Skeletal muscle satellite cell (primary cell): ENCODE measurements around the gene SIK3. TPM values are rescaled to one million over a fixed set of nuclear protein-coding genes. Genes with fewer than 3 reads are reported as not detected.
"Not testable (repeated sequence)": the region's sequence is repeated elsewhere in the genome, so short reads cannot be mapped to it uniquely, and the experiment has no call there.

Experiments
- H3K27me3 ChIP-seq: 2 replicates; pipeline ENCODE4 v1.7.0; 2013; ENCODE audit warnings: low read length; ENCODE audit not compliant: control insufficient read depth, insufficient read depth
- H3K36me3 ChIP-seq: 2 replicates; pipeline ENCODE4 v1.7.0; 2013; ENCODE audit warnings: mild to moderate bottlenecking, control low read depth, low read length; ENCODE audit not compliant: insufficient read depth
- H3K4me1 ChIP-seq: 2 replicates; pipeline ENCODE4 v1.7.0; 2013; ENCODE audit warnings: low read length; ENCODE audit not compliant: control insufficient read depth, insufficient read depth
- H3K4me2 ChIP-seq: 2 replicates; pipeline ENCODE4 v1.7.0; 2013; ENCODE audit warnings: mild to moderate bottlenecking, low read length
- H3K4me3 ChIP-seq: 2 replicates; pipeline ENCODE4 v1.7.0; 2013; ENCODE audit warnings: low read length
- H3K9ac ChIP-seq: 2 replicates; pipeline ENCODE4 v1.7.0; 2013; ENCODE audit warnings: mild to moderate bottlenecking, low read depth, low read length, moderate library complexity
- H3K9me3 ChIP-seq: replicated peaks from 2 replicates; pipeline ENCODE4 v1.7.0; 2013; ENCODE audit warnings: mild to moderate bottlenecking, control low read depth, low read length
- total RNA-seq: library from RNA; depleted of rRNA; stranded (reverse); fragments of >200 nt; gene quantifications from 2 replicates; pipeline ENCODE4 v1.2.3, GENCODE V29; 2012; rRNA removed

SIK3 gene
- total RNA-seq = 10.9 and 14.0 TPM in 2 replicates

DNA sequence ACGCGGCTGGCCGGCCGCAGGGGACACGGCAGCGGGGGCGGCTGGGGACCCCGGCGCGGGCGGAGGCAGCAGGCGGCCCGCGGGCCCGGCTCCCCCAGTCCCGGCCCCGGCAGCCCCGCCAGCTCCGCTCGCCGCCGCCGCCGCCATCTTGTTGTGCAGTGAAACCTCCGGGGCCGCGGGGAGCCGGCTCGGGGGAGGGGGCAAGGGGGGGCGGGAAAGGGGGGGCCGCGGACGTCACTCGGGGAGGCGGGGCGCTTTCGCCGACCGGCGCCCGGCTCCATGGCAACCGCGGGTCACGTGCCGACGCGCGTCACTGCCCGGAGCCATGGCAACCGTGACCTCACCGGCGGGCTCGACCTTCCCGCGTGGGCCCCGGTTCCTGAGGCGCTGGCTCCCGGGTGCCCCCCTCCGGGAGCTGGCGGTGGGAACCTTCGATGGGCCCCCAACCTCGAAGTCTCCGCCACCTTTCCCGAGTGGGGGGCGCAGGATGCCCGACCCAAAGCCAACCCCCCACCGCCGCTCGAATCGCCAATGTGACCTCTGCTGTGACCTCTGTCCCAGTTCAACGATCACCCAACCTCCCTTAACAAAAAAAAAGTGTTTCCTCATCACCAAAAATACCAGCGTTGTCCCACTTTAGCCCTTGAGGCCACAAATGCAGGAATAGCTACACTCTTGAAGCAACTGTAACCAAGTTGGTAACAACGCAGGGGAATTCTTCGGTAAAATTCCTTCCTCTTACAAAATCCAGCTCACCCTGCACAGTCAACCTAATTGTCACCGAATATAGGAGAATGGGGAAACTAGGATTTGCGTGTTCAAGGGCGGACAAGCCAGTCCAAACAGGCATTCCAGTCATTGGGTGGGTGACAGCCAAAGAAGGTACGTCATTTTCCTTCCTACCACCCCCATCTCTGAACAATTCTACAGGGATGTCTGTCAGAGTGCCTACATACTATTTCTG, at the start of gene SIK3:
SIK3 (minus strand) TSS at position 160 of the 964 bp plus-strand sequence; CDS start at position 147, 13 bp downstream.
- H3K4me3 ChIP-seq = peak within 1 kb of the TSS; percentile 94

DNA sequence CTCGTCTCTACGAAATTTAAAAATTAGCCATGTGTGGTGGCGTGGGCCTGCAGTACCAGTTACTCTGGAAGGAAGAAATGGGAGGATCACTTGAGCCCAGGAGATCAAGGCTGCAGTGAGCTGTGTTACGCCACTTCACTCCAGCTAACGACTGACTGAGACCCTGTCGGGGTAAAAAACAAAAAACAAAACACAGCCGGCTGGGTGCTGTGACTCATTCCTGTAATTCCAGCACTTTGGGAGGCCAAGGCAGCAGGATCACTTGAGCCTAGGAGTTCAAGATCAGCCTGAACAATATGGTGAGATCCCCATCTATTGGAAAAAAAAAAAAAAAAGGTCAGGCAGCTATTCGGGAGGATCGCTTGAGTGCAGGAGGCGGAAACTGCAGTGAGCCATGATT, 48.3 kb upstream of the SIK3 start:
- Histone ChIP-seq H3K9me3 (no peaks in the 10 kb centered on the region), H3K36me3 (peaks cover 19% of the 10 kb centered on the region), H3K9ac (no peak overlapping the region), H3K4me2 (peak overlapping the region; percentile 86), H3K4me1 (peaks cover 21% of the 10 kb centered on the region), H3K27me3 (no peaks in the 10 kb centered on the region), H3K4me3 (peak overlapping the region; percentile 81)

More for the DNA sequence above, at the start of gene SIK3:
- peak within 1 kb of the TSS; percentile 96 for H3K9ac ChIP-seq
- no peaks in the 10 kb centered on the region for H3K9me3 ChIP-seq
- peaks cover 37% of the 10 kb centered on the region for H3K4me1 ChIP-seq
- H3K36me3 ChIP-seq = no peaks in the 10 kb centered on the region
- H3K4me2 ChIP-seq = peak within 1 kb of the TSS; percentile 90
- no peaks in the 10 kb centered on the region for H3K27me3 ChIP-seq

DNA sequence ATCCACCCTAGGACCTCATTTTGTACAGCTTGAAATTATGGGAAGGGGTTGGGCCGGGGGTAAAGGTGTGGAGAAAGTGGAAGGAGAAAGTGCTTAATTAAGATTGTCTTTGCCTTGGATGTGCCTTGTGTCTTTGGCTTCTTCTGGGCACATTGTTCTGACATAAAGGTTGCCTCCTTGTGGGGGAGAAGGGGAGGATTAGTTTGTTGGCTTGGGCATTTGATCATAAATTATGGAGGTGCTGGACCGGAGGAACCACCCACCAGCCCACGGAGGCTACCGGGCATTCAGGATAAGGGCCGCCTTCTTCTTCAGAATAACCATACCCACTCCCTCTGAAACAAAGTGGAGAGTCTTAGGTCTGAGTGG, 47.1 kb upstream of the SIK3 start:
- peak overlapping the region; percentile 88 for H3K9ac ChIP-seq
- peaks cover 21% of the 10 kb centered on the region for H3K4me1 ChIP-seq

DNA sequence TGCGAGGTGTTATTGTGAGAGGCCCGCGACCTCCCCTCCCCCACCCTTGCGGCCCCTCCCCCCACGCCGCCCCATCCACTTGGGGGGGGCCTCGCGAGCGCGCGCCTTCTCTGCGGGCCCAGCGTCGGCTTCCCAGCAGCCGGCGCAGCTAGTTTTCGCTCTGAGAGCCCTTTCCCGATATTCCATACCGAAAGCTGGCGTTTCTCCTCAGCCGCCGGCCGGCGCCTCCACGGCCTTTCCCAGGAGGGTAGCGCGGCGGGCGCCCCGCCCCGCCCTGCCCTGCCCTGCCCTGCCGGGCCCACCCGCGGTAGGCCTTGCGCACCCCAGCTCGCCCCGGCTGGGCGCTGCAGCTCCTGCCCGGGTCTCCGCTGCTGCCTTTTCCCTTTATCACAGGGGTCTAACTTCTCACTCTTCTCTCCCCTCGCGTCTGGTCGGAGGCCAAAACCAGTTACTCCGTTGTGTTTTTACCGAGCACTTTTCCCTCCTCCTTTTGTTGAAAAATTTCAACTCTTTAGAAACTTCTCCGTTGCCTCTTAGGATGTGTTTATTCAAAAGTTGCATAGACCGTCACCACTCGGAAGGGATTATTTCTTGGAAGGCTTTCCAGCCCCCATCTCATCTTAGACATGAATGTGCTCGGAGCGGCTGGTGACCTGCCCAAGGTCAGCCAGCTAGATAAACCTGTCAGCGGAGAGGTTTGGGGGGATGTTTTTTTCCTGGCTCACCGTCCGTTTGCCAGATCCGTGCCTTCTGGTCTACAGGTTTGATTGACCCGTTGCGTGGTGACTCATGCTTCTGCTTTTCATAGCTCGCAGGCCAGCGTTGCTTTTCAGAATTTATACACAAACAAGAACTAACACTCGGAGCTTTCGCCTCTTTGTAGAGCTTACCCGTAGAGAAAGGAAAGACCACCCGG, 46.5 kb upstream of the SIK3 start:
- H3K4me2 ChIP-seq = peak overlapping the region; percentile 86
- no peaks in the 10 kb centered on the region for H3K9me3 ChIP-seq
- peaks cover 19% of the 10 kb centered on the region for H3K36me3 ChIP-seq
- H3K4me1 ChIP-seq = peaks cover 21% of the 10 kb centered on the region
- H3K27me3 ChIP-seq = no peaks in the 10 kb centered on the region
- peak overlapping the region; percentile 81 for H3K4me3 ChIP-seq
- H3K9ac ChIP-seq = peak overlapping the region; percentile 88

More for the DNA sequence above, 47.1 kb upstream of the SIK3 start:
- Histone ChIP-seq H3K27me3 (no peaks in the 10 kb centered on the region), H3K4me2 (peak overlapping the region; percentile 86), H3K9me3 (no peaks in the 10 kb centered on the region), H3K36me3 (peaks cover 19% of the 10 kb centered on the region), H3K4me3 (peak overlapping the region; percentile 81)

DNA sequence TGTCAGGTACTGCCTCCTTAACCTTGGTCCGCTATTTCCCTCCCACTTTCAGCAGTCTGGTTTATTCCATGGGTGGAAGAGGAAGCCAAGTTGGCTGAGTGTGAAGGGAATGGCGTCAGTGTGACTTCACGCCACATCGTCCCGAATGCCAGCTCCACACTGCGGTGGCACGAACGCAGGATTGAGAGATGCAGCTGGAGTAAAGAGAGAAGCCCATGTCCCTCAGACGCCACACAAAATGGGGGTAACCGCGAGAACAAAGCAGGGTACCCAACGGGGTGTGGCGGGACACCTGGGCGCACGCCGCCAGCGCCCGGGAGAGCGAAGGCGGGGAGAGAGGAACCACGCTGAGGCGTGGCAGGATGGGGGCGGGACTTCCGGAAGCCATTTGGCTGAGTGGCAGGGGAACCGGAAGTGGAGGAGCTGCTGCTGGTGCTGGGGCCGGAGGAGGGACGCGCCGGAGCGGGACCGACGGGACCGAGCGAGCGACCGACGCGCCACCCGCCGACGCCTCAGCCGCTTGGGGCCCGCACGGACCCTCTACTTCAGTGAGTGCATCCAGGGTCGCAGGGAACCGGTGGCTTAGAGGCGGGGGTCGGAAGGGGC, 45.7 kb upstream of the SIK3 start, which contains the start of gene PAFAH1B2:
PAFAH1B2 (plus strand) TSS at position 417 of the 606 bp plus-strand sequence. CDS start 8,161 bp downstream, outside the sequence.
- Histone ChIP-seq H3K4me2 (peak within 1 kb of the TSS; percentile 86), H3K4me3 (peak within 1 kb of the TSS; percentile 81), H3K9me3 (no peaks in the 10 kb centered on the region), H3K36me3 (peaks cover 19% of the 10 kb centered on the region), H3K27me3 (no peaks in the 10 kb centered on the region), H3K9ac (peak within 1 kb of the TSS; percentile 88), H3K4me1 (peaks cover 21% of the 10 kb centered on the region)

DNA sequence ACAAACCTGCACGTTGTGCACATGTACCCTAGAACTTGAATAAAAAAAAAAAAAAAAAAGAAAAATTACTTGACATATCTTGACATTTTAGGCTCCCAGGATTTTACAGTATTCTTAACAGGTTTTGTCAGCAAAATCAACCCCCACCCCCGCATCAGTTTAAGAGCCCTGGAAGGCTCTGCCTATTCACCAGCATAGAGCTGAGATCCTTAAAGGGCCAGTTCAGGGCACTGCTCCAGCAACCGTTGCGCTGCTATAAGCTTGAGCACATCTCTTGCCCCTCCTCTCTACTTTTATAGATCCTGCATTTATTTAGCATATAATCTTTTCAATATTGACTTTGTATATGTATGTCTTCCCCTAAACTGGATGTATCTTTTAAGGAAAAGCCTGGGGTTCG, 45.2 kb upstream of the SIK3 start:
- Histone ChIP-seq H3K36me3 (peaks cover 17% of the 10 kb centered on the region), H3K9ac (peak overlapping the region; percentile 88), H3K4me1 (peaks cover 21% of the 10 kb centered on the region), H3K9me3 (no peaks in the 10 kb centered on the region), H3K4me2 (peak overlapping the region; percentile 86), H3K27me3 (no peaks in the 10 kb centered on the region), H3K4me3 (peak overlapping the region; percentile 81)

DNA sequence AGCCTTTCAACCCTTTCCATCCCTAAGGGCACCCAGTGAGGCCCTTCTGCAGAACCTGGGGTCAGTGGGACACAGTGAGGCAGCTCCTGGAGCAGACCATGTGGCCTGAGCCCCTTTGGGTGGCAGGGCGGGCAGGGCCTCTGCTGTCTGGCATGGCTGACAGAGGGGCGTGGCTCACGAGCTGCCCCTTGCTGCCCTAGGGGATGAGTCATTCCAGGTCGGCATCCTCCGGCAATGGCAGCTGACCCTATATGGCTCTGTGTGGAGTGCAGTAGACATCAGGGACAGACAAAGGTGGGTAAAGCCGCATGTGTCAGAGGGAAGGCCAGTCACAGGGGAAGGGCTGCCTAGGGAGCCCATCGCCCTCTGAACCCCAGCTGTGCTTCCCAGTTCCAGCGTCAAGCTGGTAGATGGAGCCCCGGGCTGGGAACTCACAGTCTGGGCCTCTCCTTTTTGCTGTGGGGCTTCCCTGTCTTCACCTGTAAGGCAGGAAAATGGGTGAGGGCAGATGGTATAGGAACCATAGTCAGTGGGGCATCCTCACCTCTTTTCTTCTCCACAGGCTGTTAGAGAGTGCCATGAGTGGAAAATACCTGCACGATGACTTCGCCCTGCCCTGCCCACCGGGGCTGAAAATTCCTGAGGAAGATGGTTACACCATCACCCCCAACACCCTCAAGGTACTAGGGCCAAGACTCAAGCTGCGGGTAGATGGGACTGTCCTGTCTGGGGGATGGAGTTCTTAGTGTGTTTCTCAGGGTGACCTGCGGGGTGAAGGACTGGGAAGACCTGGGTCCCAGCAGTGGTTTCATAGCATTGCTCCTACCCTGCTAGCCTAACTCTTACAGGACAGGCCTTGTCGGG, 39.2 kb upstream of the SIK3 start:
- not testable (repeated sequence) for H3K9me3 ChIP-seq, H3K4me1 ChIP-seq, H3K9ac ChIP-seq, H3K4me2 ChIP-seq, H3K4me3 ChIP-seq, H3K36me3 ChIP-seq, H3K27me3 ChIP-seq

DNA sequence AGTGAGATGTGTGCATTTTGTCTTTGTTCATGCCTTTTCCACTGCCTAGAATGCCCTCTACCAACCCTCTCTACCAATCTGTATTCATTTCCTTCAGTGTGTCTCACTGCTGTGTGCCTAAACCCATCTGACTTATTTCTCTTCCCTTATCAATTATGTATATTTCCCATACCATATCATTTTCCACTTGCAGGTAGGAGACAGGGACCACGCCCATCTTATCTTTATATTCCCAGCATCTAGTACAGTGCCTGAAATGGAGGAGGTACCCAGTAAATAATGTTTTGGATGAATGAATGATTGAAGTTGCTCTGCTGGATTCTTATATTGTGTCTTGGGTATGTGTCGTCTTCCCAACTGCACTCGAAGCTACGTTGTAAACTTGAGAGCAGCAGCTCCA, 36.8 kb upstream of the SIK3 start:
- H3K4me3 ChIP-seq, H3K9ac ChIP-seq, H3K9me3 ChIP-seq, H3K4me2 ChIP-seq, H3K4me1 ChIP-seq, H3K27me3 ChIP-seq, H3K36me3 ChIP-seq: not testable (repeated sequence)

DNA sequence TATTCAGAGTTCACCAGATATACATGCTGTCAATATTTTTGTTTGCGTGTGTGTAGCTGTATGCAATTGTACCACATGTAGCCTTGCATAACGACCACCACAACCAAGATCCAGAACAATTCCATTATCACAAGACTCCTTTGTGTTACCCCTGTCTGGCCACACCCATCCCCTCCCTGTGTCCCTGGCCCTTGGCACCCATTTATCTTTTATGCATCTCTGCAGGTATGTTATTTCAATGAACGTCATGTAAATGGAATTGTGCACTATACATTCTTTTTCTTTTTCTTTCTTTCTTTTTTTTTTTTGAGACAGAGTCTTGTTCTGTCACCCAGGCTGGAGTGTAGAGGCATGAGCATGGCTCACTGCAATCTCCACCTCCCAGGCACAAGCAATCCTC, 36.2 kb upstream of the SIK3 start:
- Histone ChIP-seq H3K36me3 (no peaks in the 10 kb centered on the region), H3K9ac (no peak overlapping the region), H3K4me3 (no peak overlapping the region), H3K9me3 (no peaks in the 10 kb centered on the region), H3K27me3 (no peaks in the 10 kb centered on the region), H3K4me2 (no peak overlapping the region), H3K4me1 (no peaks in the 10 kb centered on the region)

DNA sequence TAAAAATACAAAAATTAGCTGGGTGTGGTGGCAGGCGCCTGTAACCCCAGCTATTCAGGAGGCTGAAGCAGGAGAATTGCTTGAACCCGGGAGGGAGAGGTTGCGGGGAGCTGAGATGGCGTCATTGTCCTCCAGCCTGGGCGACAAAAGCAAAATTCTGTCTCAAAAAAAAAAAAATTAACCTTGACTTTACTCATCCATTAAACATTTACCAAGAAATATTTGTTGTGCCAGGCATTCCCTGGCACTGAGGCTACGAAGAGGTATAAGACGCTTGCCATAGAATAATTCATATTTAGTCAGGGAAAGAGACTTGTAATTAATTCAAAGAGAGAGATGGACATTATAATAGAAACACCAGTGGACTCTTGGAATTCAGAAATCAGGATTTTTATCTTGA, 32.7 kb upstream of the SIK3 start:
- no peaks in the 10 kb centered on the region for H3K4me1 ChIP-seq
- H3K9ac ChIP-seq = no peak overlapping the region
- H3K4me3 ChIP-seq = no peak overlapping the region
- H3K27me3 ChIP-seq = peaks cover 20% of the 10 kb centered on the region
- no peaks in the 10 kb centered on the region for H3K9me3 ChIP-seq
- H3K36me3 ChIP-seq = no peaks in the 10 kb centered on the region
- H3K4me2 ChIP-seq = no peak overlapping the region
